HepG2 (cell line): ENCODE measurements around the gene PRR35. TPM values are rescaled to one million over a fixed set of nuclear protein-coding genes. Genes with fewer than 3 reads are reported as not detected.

Source experiments
- ARID5B ChIP-seq: IDR thresholded peaks from 2 replicates; pipeline ENCODE4 v1.4.0; 2020; ENCODE audit warnings: mild to moderate bottlenecking, missing genetic modification reagents
- CHD4 ChIP-seq: fragments of 200-600 bp; sonication (generic); IDR thresholded peaks from 2 replicates; pipeline ENCODE4 v1.7.0; 2017; ENCODE audit warnings: mild to moderate bottlenecking, low read length, borderline replicate concordance
- FOXP1 ChIP-seq, 2 experiments: fragments of 450-650 bp in 1 of 2; IDR thresholded peaks; 2 replicates each; pipeline ENCODE4 v1.6.1; 2017 to 2018; ENCODE audit warnings: antibody characterized with exemption in 1 of 2
- JARID2 ChIP-seq: sonication (generic); formaldehyde crosslinking; IDR thresholded peaks from 2 replicates; pipeline ENCODE4 v1.8.1; 2023; ENCODE audit warnings: missing genetic modification reagents, inconsistent platforms; ENCODE audit not compliant: insufficient replicate concordance
- MTA1 ChIP-seq: sonication (generic); formaldehyde crosslinking; IDR thresholded peaks from 2 replicates; pipeline ENCODE4 v1.4.0; 2020; ENCODE audit warnings: missing genetic modification reagents, mild to moderate bottlenecking, borderline replicate concordance
- NFATC3 ChIP-seq: sonication (generic); formaldehyde crosslinking; IDR thresholded peaks from 2 replicates; pipeline ENCODE4 v1.5.1; 2020; ENCODE audit warnings: mild to moderate bottlenecking, missing genetic modification reagents
- PAXIP1 ChIP-seq: sonication (generic); formaldehyde crosslinking; conservative IDR thresholded peaks from 2 replicates; pipeline ENCODE4 v1.4.0; 2020; ENCODE audit warnings: mild to moderate bottlenecking, missing genetic modification reagents, moderate library complexity
- ZEB1 ChIP-seq: IDR thresholded peaks from 2 replicates; pipeline ENCODE4 v1.6.1; 2012; ENCODE audit warnings: mild to moderate bottlenecking, low read depth, inconsistent platforms; ENCODE audit not compliant: insufficient replicate concordance
- ZNF143 ChIP-seq: sonication (generic); formaldehyde crosslinking; IDR thresholded peaks from 2 replicates; pipeline ENCODE4 v1.4.0; 2020; ENCODE audit warnings: missing genetic modification reagents
- ZNF816 ChIP-seq: sonication (generic); formaldehyde crosslinking; IDR thresholded peaks from 2 replicates; pipeline ENCODE4 v1.8.0; 2022; ENCODE audit warnings: missing genetic modification reagents, mild to moderate bottlenecking, borderline replicate concordance
- ZSCAN20 ChIP-seq: sonication (generic); formaldehyde crosslinking; IDR thresholded peaks from 2 replicates; pipeline ENCODE4 v1.4.0; 2020; ENCODE audit warnings: missing genetic modification reagents, mild to moderate bottlenecking, borderline replicate concordance
- polyA plus RNA-seq, 8 experiments: library from polyadenylated mRNA; depleted of rRNA in 3 of 8; stranded (reverse) in 7 of 8; unstranded in 1 of 8; fragments of >200 nt; fragmentation: Illumina TruSeq in 4 of 8; extraction: Trizol in 4 of 8; gene quantifications; 2 replicates each; pipeline versions ENCODE4 v1.2.1 to v1.2.3, GENCODE V29; 2011 to 2016; ENCODE audit warnings: low read depth in 4 of 8, missing spikeins in 1 of 8, mixed read lengths in 1 of 8; ENCODE audit not compliant: insufficient read depth in 1 of 8
- total RNA-seq, 5 experiments: library from RNA; depleted of rRNA; stranded (reverse); fragments of >200 nt; fragmentation: Illumina TruSeq; extraction: Trizol; gene quantifications; 2 replicates each; pipeline ENCODE4 v1.2.3, GENCODE V29; 2016; ENCODE audit warnings: low read depth in 1 of 5
- TF ChIP-seq, protein P1 (sequence below): sonication (generic); formaldehyde crosslinking; IDR thresholded peaks from 2 replicates; pipeline ENCODE4 v1.5.1; 2020; ENCODE audit warnings: missing genetic modification reagents, mild to moderate bottlenecking, borderline replicate concordance
- TF ChIP-seq, protein P2 (sequence below): sonication (generic); formaldehyde crosslinking; IDR thresholded peaks from 2 replicates; pipeline ENCODE4 v1.5.0; 2020; ENCODE audit warnings: mild to moderate bottlenecking, missing genetic modification reagents, borderline replicate concordance
- TF ChIP-seq, protein P3 (sequence below): sonication (generic); formaldehyde crosslinking; IDR thresholded peaks from 2 replicates; pipeline ENCODE4 v1.9.0; 2022; ENCODE audit warnings: low read depth, missing genetic modification reagents

The PRR35 gene
- total and polyA plus RNA-seq, 2 of the 13 experiments (the other 11 are each of a cell fraction or from before 2014, with no cell fraction given) = 0.07 to 0.16 TPM

DNA sequence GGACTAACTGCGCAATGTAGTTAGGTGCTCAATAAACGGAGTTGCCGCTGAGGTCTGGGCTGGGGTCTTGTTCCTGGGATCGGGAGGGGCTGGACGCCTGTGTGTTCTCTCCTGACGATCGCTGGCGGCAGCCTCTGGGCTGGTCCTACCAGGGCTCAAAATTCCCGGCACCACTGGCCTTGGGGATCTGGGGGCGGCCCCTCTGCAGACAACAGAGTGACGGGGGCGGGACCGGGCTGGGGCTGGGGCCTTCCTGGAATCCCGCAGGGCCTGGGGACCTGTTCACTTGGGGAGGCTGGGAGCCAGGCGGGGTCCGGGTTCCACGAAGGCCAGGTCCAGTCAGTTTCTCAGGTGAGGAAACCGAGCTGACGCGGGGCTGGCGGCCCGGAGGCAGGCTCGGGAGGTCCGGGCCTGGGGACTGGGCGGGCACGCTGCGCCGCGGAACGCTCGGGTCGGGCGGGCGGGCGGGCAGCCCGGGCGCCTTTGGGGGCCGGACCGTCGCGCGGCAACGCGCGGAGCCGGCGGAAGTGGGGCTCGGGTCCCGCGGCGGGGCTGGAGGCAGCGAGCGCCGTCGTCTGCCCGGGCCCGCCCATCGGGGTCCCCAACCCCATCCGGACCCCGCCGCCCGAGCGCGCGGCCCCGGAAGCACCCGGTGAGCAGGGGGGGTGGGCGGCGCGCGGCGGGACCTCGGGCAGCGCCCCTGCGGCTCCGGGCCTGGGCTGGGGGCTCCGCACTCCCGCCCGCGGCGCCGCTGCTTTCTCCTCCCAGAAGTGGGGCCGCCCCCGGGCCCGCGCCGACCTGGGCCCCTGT lies 9.5 kb downstream of the PRR35 start, which contains the start of gene PIGQ (continued):
- TF ChIP-seq, protein P1, sequence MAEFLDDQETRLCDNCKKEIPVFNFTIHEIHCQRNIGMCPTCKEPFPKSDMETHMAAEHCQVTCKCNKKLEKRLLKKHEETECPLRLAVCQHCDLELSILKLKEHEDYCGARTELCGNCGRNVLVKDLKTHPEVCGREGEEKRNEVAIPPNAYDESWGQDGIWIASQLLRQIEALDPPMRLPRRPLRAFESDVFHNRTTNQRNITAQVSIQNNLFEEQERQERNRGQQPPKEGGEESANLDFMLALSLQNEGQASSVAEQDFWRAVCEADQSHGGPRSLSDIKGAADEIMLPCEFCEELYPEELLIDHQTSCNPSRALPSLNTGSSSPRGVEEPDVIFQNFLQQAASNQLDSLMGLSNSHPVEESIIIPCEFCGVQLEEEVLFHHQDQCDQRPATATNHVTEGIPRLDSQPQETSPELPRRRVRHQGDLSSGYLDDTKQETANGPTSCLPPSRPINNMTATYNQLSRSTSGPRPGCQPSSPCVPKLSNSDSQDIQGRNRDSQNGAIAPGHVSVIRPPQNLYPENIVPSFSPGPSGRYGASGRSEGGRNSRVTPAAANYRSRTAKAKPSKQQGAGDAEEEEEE = no peak
- TF ChIP-seq ZSCAN20 (CRISPR knock-in tag) (no peak), NFATC3 (CRISPR knock-in tag) (no peak), FOXP1 (IDR thresholded peaks at IDR 0.05) (no peak), FOXP1 (CRISPR knock-in tag; IDR thresholded peaks at IDR 0.05) (no peak), ZNF143 (CRISPR knock-in tag) (no peak), ZNF816 (no peak), ARID5B (no peak), CHD4 (no peak), ZEB1 (no peak), MTA1 (no peak), JARID2 (no peak), PAXIP1 (CRISPR knock-in tag) (no peak)
- TF ChIP-seq, protein P2, sequence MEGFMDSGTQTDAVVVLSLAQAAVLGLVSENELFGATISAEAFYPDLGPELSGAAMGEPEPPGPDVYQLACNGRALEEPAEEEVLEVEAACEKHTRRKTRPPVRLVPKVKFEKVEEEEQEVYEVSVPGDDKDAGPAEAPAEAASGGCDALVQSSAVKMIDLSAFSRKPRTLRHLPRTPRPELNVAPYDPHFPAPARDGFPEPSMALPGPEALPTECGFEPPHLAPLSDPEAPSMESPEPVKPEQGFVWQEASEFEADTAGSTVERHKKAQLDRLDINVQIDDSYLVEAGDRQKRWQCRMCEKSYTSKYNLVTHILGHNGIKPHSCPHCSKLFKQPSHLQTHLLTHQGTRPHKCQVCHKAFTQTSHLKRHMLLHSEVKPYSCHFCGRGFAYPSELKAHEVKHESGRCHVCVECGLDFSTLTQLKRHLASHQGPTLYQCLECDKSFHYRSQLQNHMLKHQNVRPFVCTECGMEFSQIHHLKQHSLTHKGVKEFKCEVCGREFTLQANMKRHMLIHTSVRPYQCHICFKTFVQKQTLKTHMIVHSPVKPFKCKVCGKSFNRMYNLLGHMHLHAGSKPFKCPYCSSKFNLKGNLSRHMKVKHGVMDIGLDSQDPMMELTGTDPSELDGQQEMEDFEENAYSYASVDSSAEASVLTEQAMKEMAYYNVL (CRISPR knock-in tag) = no peak
- TF ChIP-seq, protein P3, sequence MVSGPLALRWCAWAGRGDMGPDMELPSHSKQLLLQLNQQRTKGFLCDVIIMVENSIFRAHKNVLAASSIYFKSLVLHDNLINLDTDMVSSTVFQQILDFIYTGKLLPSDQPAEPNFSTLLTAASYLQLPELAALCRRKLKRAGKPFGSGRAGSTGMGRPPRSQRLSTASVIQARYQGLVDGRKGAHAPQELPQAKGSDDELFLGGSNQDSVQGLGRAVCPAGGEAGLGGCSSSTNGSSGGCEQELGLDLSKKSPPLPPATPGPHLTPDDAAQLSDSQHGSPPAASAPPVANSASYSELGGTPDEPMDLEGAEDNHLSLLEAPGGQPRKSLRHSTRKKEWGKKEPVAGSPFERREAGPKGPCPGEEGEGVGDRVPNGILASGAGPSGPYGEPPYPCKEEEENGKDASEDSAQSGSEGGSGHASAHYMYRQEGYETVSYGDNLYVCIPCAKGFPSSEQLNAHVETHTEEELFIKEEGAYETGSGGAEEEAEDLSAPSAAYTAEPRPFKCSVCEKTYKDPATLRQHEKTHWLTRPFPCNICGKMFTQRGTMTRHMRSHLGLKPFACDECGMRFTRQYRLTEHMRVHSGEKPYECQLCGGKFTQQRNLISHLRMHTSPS = no peak
